Measurements from ENCODE around the gene CDC42BPB.

DNA sequence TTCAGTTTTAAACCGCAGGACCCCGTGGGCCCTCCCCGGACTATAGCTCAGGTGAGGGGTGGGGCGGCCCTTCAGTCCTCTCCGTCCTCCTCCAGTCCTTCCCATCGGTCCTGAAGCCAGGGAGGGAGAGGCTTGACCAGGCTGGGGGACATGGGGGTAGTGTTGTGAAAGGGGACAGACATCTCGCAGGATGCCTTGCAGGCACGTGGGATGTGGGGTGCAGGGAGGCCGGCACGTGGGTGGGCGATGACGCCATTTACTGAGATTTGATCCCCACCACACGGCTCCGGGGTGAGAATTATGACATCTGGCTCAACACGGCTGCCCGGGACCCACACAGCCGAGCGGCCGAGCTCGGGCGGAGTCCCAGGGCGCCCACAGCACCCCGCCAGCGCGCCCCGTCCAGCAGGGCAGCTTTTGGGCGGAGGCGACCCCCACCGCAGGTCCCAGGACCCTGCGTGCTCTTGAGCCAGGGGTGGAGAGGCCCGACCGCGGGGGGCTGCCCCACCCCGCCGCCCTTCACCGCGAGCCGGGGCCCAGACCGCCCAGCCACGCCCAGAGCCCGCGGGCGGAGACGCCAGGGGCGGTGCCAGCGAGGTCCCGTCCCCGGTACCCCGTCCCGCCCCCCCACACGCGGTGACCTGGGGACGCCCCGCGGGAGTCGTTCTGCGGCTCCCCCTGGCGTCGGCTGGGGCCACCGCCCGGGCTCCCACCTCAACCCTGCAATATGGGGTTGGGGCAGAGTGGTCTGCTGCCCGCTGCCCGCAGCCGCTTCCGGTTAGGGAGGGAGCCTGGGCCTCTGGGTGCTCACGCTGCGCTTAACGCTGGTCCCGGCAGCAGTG is 33.9 kb upstream of the CDC42BPB start:
- no peak for TF ChIP-seq ZFP1 (CRISPR knock-in tag; IDR thresholded peaks at IDR 0.05)
- no peak for TF ChIP-seq ATF3 (CRISPR knock-in tag; IDR thresholded peaks at IDR 0.05)
- no peak for TF ChIP-seq YY1 (IDR thresholded peaks at IDR 0.05; ENCODE audit: insufficient read depth, insufficient replicate concordance, low read depth, low read length)
- no peak for TF ChIP-seq ZNF549 (CRISPR knock-in tag; IDR thresholded peaks at IDR 0.05)
- 0 out of 2 replicates have a peak, but pooled peaks have one; percentile 30 for TF ChIP-seq PCBP1 (IDR thresholded peaks at IDR 0.05; ENCODE audit: borderline replicate concordance, low read depth, low read length)
- TF ChIP-seq ZNF17 (CRISPR knock-in tag; IDR thresholded peaks at IDR 0.05) = no peak
- TF ChIP-seq POLR2A (IDR thresholded peaks at IDR 0.05; ENCODE audit: insufficient read depth in 1 of 2, low read depth in 2 of 2, low read length in 2 of 2) = no peak
- TF ChIP-seq ZNF619 (CRISPR knock-in tag; IDR thresholded peaks at IDR 0.05) = no peak
- TF ChIP-seq, protein P1, sequence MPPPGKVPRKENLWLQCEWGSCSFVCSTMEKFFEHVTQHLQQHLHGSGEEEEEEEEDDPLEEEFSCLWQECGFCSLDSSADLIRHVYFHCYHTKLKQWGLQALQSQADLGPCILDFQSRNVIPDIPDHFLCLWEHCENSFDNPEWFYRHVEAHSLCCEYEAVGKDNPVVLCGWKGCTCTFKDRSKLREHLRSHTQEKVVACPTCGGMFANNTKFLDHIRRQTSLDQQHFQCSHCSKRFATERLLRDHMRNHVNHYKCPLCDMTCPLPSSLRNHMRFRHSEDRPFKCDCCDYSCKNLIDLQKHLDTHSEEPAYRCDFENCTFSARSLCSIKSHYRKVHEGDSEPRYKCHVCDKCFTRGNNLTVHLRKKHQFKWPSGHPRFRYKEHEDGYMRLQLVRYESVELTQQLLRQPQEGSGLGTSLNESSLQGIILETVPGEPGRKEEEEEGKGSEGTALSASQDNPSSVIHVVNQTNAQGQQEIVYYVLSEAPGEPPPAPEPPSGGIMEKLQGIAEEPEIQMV (CRISPR knock-in tag; IDR thresholded peaks at IDR 0.05; ENCODE audit: low read depth) = no peak
- no peak for TF ChIP-seq PCBP2 (optimal IDR thresholded peaks at IDR 0.05; ENCODE audit: low read depth, low read length, poor library complexity, severe bottlenecking)
- no peak for TF ChIP-seq RFX5 (IDR thresholded peaks at IDR 0.05; ENCODE audit: low read depth, low read length)
